ENCODE results near the gene XPO1.
"Not testable (repeated sequence)": the region's sequence is repeated elsewhere in the genome, so short reads cannot be mapped to it uniquely, and the experiment has no call there.

XPO1 gene

DNA sequence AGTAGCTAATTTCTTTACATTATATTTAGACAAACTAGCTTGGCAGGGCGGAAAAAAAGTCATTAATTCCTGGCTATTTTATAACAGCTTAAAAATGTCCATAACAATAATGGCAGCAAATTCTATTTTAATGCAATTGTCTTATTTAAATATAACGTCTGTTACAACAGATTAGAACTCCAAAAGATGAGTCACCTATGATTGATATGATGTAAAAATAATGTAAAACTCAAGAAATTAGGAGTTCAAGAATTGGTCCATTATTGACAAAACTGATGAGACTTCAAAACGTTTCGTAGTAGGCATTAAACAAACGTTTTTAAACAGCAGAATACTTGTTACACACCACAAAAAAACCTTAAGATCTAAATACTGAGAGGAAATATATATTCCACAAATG is 2.7 kb downstream of the XPO1 start:
- no peak for DNase-seq (ENCODE audit: low read depth in 2 of 2, low spot score in 1 of 2)

GRCh38 chr2:61534926-61535325 is 3.2 kb downstream of the XPO1 start:
- no peak for DNase-seq (ENCODE audit: low read depth in 2 of 2, low spot score in 1 of 2)

DNA sequence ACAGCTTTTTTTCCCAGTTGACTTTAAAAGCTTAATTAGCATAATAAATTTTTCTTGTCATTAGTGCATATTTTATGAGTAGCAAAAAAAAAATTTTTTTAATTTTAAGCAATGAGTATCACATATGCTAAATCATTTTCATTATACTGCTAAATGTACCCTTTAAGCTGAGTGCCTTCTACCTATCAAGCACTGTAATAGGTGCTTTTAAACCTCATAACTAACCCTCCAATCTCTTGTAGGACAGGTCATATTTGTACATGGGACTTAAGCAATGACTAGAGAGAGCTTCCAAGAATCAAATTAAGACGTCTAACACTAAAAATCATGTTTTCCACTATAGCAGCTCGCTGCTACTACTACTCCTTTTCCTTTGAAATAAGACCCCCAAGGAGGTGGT is 7.4 kb downstream of the XPO1 start:
- DNase-seq (ENCODE audit: low read depth in 2 of 2, low spot score in 1 of 2), result no peak

DNA sequence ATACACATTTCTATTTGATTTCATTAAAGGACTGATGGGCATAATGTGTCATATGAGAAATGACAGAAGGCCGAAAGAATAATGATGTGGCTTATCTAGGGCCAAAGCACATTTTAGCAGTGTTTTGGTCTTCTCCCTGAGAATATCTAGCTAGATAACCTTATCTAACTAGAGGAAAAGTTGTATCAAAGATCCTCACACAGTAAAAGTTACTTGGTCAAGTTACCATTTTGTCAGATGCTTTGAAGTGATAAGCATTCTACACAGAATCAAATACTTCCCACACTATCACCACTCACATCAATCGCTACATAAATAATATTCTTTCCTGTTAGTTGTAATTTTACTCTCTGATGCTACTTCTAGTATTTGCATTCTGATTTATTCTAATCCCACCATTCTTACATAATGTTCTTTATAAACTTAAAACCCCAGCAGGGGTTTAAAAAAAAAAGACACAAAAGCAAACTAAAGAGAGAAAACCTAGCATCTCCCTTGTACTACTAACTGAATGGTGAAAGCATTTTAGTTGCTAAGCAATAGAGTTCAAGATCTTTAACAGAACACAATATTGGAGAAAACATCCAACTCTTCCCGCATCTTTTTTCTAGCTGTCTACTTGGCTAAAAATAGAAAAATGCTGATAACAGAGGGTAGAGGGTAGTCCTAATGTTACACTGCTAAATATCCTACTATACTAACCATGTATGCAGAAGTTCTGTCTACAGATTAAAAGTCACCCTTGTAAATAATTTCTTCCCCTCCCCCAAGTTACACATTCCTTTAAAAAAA is 8.0 kb downstream of the XPO1 start:
- DNase-seq (ENCODE audit: low read depth in 2 of 2, low spot score in 1 of 2), result no peak

- DNase-seq (ENCODE audit: low read depth in 2 of 2, low spot score in 1 of 2), result no peak
These were observed 17.9 kb downstream of the XPO1 start for GRCh38 chr2:61520261-61520660.

- DNase-seq (ENCODE audit: low read depth in 2 of 2, low spot score in 1 of 2), result no peak
These were observed 25.3 kb downstream of the XPO1 start for GRCh38 chr2:61512768-61513398.

DNA sequence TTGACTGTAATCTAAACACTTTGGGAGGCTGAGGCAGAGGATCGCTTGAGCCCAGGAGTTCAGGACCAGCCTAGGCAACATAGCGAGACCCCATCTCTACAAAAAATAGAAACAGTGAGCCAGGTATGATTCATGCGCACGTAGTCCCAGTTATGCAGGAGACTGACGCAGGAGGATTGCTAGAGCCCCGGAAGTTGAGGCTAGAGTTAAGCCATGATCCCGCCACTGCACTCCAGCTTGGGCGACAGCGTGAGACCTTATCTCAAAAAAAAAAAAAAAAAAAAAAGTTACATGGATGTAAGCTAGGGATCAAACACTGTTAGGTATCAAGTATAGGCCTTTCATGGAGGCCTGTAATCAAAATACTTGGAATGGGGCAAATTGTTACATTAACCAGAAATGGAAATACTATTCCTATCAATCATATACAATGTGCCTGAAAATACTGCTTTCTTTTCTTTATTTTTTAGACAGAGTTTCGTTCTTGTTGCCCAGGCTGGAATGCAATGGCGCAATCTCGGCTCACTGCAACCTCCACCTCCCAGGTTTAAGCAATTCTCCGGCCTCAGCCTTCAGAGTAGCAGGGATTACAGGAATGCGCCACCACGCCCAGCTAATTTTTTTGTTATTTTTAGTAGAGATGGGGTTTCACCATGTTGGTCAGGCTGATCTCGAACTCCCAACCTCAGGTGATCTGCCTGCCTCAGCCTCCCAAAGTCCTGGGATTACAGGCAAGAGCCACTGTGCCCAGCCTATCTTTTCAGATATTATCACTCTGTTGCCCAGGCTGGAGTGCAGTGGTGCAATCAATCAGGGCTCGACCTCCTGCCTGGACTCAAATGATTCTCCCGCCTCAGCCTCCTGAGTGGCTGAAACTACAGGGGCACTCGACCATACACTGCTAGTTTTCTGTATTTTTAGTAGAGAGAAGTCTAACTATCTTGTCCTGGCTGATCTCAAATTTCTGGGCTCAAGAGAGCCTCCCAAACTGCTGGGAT is 27.2 kb downstream of the XPO1 start:
- no peak for DNase-seq (ENCODE audit: low read depth in 2 of 2, low spot score in 1 of 2)

GRCh38 chr2:61504949-61505348 is 33.2 kb downstream of the XPO1 start:
- DNase-seq (ENCODE audit: low read depth in 2 of 2, low spot score in 1 of 2), result no peak

- no peak for DNase-seq (ENCODE audit: low read depth in 2 of 2, low spot score in 1 of 2)
These were observed 39.1 kb downstream of the XPO1 start for GRCh38 chr2:61499060-61499459.

- no peak for DNase-seq (ENCODE audit: low read depth in 2 of 2, low spot score in 1 of 2)
These were observed 44.6 kb downstream of the XPO1 start for GRCh38 chr2:61493523-61493942.

DNA sequence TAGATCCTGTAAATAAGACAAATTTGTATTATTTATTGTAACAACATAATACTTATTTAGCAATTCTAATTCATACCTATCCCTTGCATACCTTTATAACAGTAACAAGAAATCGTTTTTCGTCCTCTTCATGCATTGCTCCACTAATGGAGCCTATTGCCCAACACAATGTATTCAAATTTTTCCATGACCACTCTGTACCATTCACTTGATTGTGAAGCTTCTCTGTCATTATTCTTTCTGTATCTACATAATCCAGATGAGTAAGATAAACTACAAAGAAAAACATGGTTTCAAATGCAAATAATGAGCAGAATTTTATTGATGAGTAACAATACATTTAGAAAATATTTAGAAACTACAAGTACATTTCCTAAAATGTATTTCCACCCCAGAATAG is 45.7 kb downstream of the XPO1 start:
- DNase-seq (ENCODE audit: low read depth in 2 of 2, low spot score in 1 of 2), result no peak

GRCh38 chr2:61485281-61485680 is 52.9 kb downstream of the XPO1 start:
- DNase-seq (ENCODE audit: low read depth in 2 of 2, low spot score in 1 of 2), result no peak

GRCh38 chr2:61478086-61478485 is 60.1 kb downstream of the XPO1 start:
- no peak for DNase-seq (ENCODE audit: low read depth in 2 of 2, low spot score in 1 of 2)

DNA sequence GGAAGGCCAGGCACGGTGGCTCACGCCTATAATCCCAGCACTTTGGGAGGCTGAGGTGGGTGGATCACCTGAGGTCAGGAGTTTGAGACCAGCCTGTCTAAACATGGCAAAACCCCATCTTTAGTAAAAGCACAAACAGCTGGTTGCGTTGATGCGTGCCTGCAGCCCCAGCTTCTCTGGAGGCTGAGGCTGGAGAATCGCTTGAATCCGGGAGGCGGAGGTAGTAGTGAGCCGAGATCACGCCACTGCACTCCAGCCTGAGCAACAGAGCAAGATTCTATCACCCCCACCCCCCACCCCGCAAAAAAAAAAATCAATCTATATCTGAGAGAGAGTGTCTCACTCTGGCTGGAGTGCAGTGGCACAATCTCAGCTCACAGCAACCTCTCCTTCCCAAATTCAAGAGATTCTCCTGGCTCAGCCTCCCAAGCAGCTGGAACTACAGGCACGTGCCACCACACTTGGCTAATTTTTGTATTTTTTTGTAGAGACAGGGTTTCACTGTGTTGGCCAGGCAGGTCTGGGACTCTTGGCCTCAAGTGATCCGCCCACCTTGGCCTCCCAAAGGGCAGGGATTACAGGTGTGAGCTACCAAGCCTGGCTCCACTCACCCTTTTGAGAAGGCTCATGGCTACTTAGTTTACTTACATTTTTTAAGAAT is 61.1 kb downstream of the XPO1 start:
- DNase-seq (ENCODE audit: low read depth in 2 of 2, low spot score in 1 of 2), result not testable (repeated sequence)

GRCh38 chr2:61471905-61472805 is 66.0 kb downstream of the XPO1 start:
- no peak for DNase-seq (ENCODE audit: low read depth in 2 of 2, low spot score in 1 of 2)

GRCh38 chr2:61470965-61471904 is 66.9 kb downstream of the XPO1 start, which contains the start of gene USP34:
Gene USP34, minus strand, starts transcription at chr2:61471087. Its CDS starts 395 bp downstream, at chr2:61470692.
- peak; percentile 76 to 88 for DNase-seq (ENCODE audit: low read depth in 2 of 2, low spot score in 1 of 2)

- DNase-seq (ENCODE audit: low read depth in 2 of 2, low spot score in 1 of 2), result peak; percentile 60 to 79
These were observed 67.8 kb downstream of the XPO1 start for GRCh38 chr2:61470122-61470951.
